Effector CD4-positive, alpha-beta T cell (primary cell): ENCODE measurements around the gene TMEM179.

ENCODE experiments used
- DNase-seq: peaks from one replicate; pipeline ENCODE4 v3.0.0-alpha.2; 2020

The TMEM179 gene

DNA sequence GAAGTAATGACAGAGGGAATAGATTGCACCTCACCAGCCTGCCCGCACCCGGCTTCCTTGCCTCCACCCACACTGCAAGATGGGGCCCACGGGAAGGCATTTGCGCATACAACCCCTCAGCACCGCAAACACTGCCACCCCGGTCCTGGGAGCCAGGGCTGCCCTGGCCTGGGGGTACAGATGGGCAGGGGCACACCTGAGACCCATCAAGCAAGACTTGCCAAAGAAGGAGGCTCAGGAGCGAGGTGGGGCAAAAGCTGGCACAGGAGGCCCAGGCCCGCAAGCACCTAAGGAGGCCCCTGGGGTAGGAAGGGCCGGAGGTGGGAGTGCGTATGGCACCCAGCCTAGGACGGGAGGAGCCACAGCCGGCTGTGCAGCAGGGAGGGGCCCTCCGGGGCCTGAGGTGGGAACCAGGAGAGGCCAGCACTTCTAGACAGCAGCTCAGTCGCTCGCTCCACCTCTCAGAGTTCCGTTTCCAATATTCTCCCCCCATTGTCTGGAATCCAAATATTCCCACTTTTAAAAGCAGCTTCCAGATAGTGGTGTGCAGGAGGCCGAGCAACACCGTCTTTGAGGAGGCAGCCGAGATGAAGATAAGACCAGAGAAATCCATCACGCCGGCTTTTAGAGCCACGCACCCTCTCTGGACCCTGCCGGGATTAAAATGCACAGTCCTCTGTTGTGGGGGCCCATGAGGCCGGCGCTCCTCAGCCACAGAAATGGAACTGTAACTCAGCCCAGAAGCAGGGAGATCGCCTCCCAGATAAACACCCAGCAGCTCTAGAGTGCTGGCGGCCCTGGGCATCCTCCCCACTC is 37.2 kb downstream of the TMEM179 start:
- DNase-seq: no peak

DNA sequence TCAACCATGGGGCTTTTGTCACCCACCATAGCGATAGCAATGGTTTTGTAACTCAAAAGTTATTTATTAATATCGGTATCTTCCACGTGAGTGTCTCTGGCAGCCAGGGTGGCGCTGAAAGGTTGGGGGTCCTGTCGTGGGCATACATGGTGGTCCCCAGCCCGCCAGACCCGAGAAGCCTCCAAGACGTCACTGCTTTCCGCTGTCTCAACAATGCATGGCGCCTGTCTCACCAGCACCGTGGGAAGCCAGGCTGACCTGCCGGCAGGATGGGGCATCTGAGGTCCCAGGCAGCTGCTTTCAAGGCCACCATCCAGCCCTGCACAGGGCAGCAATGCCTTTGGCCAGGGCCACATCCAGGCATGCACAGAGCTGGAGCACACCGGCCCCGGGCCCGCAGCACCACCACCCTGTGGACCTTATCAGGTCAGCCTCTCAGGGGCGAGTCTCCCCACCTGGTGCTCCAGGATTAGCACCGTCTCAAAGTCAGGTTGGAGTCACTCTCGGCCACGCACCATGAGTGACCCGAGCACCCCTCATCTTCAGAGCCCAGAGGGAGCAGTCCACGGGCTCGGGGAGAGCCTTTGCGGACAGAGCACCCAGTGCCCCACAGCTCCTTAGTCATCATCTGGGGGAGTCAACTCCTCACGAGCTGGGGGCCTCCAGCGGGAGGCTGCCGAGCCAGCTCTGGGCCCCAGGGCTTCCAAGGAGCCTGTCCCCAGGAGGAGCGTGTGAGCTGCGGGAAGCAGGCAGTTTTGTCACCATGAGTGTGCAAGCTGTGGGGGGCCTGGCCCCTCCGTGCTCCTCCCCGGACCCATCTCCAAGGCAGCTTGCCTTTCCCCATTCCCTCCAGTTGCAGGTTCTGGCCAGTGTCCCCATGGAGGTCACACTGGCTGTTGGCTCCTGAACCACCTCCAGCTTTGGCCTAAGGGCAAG is 39.6 kb downstream of the TMEM179 start:
- DNase-seq: no peak

DNA sequence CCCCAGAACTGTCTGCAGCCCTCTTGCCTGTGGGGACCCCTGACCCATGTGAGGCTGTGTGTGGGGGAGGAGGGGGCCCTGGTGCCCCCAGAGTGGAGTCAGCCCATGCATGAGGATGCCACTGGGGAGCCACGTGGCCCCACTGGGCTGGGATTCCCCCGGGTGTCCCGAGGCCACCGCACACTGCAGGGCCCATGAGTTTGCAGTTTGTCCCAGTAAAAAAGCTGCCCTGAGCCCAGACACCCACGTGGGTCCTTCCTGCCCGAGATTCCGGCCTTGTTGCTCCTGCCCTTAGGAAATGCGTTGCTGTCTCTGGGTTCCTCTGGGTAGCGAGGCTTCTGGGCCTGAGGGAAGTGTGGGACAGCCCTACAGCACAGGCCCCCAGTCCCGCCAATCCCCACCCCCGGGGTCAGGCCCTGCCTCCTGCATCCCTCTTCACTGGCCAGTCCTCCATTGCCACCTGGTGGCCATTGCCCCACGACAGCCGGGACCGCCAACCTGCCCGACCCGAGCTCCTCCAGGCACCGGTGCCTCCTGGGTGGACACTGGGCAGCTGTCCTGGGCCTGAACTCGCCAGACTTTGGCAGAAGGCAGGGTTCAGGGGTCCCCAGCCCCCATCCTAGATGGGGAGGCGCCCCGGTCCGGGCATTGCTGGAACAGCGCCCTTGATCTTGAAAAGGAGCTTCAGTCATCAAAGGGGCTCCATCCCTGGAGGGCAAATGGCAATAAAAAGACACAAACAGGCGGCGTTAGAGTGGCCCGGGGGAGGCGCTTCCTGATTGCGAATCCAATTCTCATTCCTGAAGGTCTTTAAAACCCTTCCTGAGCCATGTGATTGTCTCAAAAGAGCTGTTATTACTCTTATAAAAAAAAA is 40.6 kb downstream of the TMEM179 start:
- DNase-seq: peak; percentile 60

DNA sequence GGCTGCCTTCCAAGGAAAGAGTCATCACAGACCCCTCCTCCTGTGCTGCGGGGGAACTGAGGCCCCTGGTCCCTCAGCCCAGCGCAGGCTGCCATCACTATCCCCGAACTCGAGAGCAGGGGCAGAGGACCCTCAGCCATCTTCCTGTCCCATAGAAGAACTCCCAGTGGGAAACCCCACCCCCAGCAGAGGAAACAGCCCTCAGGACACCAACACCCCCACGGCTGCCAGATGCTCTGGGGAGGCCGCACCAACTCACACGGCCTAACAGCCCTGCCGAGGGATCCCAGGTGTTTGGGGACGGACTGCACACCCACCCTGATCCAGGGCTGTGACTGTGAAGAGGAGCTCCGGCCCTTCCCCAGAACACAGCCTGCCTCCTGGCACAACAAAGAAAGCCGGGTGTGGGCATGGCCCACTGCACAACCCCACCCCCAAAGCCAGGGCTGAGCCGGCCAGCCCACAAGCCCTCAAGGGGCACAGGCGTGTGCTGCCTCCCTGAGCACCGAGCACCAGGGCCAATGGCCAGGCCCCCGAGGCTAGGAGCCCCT is 41.3 kb downstream of the TMEM179 start:
- no peak for DNase-seq

- DNase-seq: no peak
These were observed 42.0 kb downstream of the TMEM179 start for GRCh38 chr14:104562606-104563005.

GRCh38 chr14:104561632-104562495 is 42.7 kb downstream of the TMEM179 start:
- DNase-seq: no peak

- DNase-seq: no peak
These were observed 43.4 kb downstream of the TMEM179 start for GRCh38 chr14:104561124-104561557.

GRCh38 chr14:104560586-104560945 is 44.0 kb downstream of the TMEM179 start:
- DNase-seq: no peak

- DNase-seq: no peak
These were observed 44.6 kb downstream of the TMEM179 start for GRCh38 chr14:104559804-104560585.

DNA sequence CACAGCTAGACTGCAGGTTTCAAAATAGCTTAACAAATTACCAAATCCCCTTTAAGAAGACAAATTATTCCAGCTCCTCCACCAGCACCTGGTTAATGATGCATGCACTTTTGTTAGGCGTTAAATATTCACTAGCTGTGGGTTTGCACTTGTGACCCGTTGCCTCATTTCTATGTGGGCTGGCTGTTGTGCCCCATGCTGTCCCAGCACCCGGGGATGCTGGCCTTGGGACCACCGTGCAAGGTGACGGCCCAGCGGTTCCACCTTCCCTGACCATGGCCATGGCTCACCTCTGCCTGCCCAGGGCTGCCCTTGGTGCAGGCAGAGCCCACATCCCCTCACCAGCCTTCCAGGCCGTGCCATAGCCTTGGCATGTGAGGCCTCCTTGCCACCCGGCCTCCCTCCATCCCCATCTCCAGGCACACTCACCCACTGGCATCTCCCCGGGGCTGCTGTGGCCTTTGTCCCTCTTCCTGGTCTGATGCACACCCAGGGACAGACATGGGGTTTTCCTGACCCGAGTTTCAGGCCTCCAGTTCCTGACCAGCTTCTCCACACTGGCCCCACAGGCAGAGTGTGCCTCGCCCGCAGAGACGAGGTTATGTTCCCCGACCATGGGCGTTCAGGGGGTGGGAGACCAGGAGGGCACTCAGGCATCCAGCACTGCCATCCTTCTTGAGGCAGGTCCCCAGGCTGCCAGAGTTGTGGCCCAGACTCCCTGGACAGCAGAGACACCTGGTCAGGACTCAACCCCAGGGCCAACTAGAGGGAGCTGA is 45.4 kb downstream of the TMEM179 start:
- no peak for DNase-seq

DNA sequence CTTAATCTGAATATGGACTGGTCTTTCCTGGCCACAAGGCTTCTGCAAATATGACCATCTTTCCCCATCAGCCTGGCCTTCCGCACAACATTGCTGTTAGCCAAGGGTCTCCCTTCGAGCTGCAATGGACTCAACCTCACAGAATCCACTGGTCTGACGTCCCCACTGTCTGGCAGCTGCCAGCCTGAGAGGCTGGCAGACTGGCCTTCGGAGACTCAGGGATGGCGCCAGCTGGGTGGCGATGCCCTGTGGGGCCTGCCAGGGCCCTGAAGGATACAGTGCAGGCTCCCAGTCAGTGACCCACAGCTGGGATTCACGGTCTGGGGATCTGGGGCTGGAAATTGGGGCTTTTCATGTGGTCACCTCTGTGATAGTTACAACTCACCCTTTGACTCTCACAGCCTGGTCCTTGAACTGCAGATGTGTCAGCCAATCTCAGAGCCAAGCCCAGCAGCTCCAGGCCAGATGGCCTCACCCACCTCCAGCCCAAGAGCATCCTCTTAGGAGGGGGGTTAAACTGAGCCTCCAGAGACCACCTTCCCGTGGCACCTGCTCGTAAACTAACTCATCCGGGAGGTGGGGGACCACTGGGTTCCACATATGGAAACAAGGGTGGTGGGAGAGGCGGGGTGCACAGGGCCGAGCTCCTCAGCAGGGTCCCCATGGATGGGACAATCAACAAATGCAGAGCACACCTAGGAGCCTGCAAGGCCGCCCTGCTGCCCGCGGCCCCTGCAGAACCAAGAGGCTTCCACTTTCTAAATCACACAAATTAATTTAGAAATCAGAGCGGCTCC is 46.1 kb downstream of the TMEM179 start:
- no peak for DNase-seq

GRCh38 chr14:104557766-104558165 is 46.8 kb downstream of the TMEM179 start:
- DNase-seq: no peak

GRCh38 chr14:104557086-104557485 is 47.5 kb downstream of the TMEM179 start:
- DNase-seq: no peak

- no peak for DNase-seq
These were observed 48.1 kb downstream of the TMEM179 start for GRCh38 chr14:104556256-104557021.

DNA sequence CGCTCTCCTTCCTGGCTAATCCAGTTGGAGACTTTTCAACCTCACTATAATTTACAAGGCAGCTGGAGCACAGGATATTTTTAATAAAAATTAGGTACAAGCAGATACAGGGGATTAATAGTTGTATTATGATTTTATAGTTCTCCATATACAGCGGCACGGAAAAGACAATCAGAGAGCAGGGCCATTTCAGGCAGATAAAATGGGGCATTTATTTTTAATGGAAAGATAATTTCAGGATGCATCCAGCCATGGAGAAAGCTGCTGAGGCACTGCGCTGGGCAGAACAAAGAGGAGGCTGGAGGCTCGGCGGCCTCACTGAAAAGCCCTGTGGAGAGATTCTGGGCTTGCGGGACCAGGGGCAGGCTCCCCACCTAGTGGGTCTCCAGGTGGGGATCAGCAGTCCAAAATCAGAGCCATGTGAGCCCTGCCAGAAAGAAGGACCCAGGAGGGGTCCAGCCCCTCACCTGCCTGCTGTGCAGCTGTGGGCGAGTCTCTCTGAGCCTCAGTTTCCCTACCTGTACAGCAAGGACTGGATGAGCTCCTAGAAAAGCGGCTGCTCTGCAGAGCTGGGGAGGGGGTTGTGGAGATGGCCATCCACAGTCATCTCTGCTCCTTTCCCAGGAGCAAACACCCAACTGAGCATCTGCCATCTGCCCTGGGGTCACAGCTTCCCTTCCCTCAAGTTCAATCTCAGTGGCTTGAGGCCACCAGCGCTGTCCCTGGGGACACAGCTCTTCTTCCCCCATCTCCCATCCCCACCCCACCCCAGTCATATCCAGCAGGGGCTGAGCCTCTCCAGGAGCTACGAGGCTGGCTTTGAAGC is 48.9 kb downstream of the TMEM179 start:
- DNase-seq: no peak

GRCh38 chr14:104554608-104555429 is 49.8 kb downstream of the TMEM179 start:
- DNase-seq: no peak
